Astrocyte (in vitro differentiated cells and primary cell): Measurements from ENCODE around the gene DNAJC11.

Source experiments
- CTCF ChIP-seq: IDR thresholded peaks from 2 replicates; pipeline ENCODE4 v1.5.1; 2011; ENCODE audit warnings: low read depth, mild to moderate bottlenecking, inconsistent platforms, low read length, moderate library complexity; ENCODE audit not compliant: insufficient read depth
- EZH2 ChIP-seq: IDR thresholded peaks from 2 replicates; pipeline ENCODE4 v1.6.1; 2012; ENCODE audit warnings: mild to moderate bottlenecking, low read length, inconsistent platforms; ENCODE audit not compliant: insufficient read depth

GRCh38 chr1:6588893-6589520 lies 112.6 kb downstream of the DNAJC11 start:
- no peak for TF ChIP-seq CTCF
- TF ChIP-seq EZH2 = no peak
